ENCODE results near the gene GRIA1.

GRIA1 gene

DNA sequence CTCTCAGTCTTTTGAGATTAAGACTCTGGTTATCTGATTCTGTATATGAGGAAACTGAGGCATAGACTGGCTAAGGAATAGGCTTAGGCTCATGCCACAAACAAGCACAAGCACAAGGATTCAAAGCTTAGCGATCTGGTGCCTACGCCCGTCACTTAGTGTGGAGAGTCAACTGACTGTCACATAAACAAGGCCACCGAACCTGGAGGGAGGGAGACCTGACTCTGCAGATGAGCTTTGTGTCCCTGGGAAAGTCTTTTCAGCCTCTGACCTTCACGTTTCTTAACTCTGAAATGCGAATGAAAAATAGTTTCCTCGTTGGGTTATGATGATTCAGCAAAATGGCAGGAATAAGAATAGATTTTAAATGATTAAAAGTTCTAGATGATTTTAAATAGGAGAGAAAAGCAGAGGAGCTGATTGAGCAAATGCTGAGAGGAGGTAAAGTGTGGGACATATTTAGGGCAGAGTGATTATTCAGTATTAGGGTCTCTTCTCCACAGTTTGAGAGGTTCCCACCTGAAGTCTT lies 135.4 kb downstream of the GRIA1 start:
- no peaks in the 10 kb centered on the region for H3K36me3 Mint-ChIP-seq (ENCODE audit: low read depth)
- H3K27ac Mint-ChIP-seq = no peak overlapping the region
- H3K4me3 Mint-ChIP-seq = no peak overlapping the region
- no peaks in the 10 kb centered on the region for H3K27me3 Mint-ChIP-seq (ENCODE audit: low read depth)
- H3K4me1 Mint-ChIP-seq (ENCODE audit: low read depth) = no peaks in the 10 kb centered on the region
- no peaks in the 10 kb centered on the region for H3K9me3 Mint-ChIP-seq

DNA sequence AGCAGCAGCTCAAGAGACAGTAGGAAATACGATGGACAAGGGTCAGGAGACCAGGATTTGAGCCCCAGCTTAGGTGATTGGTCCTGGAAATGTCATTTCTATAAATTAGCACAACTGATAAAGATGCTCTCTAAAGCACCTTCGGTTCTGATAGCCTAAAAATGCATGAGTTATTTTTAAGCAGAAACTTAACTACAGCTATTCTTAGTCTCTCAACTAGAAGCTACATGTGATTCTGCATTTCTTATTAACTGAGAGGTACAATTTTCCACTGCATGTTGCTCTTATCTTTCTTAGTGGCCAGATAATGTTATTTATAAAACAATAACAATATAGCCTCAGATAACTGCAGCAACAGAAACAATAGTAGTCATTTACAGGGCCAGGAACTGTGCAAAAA lies 136.4 kb downstream of the GRIA1 start:
- Mint-ChIP-seq H3K36me3 (ENCODE audit: low read depth) (no peaks in the 10 kb centered on the region), H3K27ac (no peak overlapping the region), H3K4me1 (ENCODE audit: low read depth) (no peaks in the 10 kb centered on the region), H3K4me3 (no peak overlapping the region), H3K27me3 (ENCODE audit: low read depth) (no peaks in the 10 kb centered on the region), H3K9me3 (no peaks in the 10 kb centered on the region)

DNA sequence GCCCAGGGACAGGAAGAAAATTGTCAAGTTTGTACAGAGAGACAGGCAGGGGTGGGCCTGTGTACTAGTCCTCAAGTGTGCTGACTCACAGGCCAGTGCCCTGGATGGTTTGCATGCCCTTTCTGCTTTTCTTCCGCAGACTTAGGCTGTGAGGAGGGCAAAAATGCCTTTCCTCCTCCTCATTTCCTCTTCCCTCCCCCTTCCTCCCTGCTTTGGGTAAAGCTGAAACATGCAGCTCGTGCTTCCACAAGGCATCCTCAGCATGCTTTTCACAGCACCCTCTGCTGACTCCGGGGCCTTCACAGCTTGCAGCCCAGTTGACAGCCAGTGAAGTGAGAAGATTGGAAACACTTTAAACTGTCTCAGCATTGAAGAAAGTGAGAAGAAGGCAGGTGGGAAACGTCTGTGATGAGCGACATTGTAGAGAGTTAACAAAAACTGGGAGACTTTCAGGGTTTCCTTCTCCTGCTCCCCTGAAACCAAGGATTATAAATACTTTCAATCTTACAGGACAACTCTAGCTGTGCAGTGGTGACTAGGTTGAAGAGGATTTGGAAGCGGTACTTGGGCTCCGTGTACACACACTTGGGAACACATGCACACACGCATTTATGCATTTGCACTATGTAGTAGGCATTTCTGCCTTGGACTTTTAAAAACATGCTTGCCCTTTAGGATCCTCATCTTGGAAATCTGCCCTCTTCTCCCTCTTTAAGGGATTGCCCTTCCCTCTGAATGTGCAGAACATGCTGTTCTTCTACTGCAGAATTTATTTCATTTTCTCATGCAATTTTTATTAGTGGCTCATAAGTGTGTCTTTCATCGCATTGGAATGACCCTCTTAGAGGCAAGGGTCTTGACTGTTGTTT lies 138.8 kb downstream of the GRIA1 start:
- Mint-ChIP-seq H3K36me3 (ENCODE audit: low read depth) (no peaks in the 10 kb centered on the region), H3K4me3 (no peak overlapping the region), H3K27ac (no peak overlapping the region), H3K27me3 (ENCODE audit: low read depth) (no peaks in the 10 kb centered on the region), H3K9me3 (no peaks in the 10 kb centered on the region), H3K4me1 (ENCODE audit: low read depth) (no peaks in the 10 kb centered on the region)

DNA sequence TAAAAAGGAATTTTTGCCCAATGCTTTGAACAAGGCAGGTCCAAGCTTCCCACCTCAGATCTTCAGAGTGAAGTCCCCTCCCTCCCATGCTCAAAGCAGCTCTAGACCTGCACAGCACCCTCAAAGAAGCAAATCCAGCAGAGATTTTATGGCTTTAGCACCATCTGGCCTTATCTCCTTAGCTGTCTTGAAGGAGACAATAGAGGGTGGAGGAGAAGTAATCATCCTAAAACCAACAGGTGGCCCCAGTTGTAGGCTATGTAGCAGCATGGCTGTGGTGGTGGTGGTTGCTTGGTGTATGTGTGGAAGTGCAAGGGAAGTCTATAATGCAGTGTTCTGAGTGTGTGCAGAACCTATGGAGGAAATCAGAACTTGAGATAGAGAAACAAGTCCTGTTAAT lies 140.1 kb downstream of the GRIA1 start:
- Mint-ChIP-seq H3K4me1 (ENCODE audit: low read depth) (no peaks in the 10 kb centered on the region), H3K9me3 (no peaks in the 10 kb centered on the region), H3K27ac (no peak overlapping the region), H3K27me3 (ENCODE audit: low read depth) (no peaks in the 10 kb centered on the region), H3K4me3 (no peak overlapping the region), H3K36me3 (ENCODE audit: low read depth) (no peaks in the 10 kb centered on the region)

DNA sequence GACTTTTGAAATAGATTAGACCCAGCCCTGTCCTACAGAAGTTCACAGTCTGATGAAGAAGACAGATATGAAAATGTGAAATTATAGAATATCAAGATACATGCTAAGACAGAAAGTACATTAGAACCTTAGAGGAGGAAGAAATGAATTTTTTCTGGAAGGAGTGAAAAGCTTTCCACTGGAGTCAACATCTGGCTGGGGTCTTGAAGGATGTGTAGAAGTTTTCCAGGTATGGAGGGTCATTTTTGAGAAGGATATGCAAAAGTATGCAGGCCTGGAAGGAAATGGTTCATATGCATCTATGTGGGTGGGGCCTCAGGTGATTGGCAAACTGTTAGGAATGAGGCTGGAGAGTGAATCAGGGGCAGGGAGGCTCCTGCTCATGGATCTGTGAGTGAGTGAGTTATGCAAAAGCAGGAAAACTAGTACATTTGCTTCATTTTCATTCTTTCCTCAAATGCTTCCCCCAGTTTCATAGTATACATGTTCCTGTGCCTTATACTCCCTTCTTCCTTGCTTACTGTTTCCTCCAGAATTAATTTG lies 142.3 kb downstream of the GRIA1 start:
- H3K27ac Mint-ChIP-seq = no peak overlapping the region
- H3K4me1 Mint-ChIP-seq (ENCODE audit: low read depth) = no peaks in the 10 kb centered on the region
- H3K27me3 Mint-ChIP-seq (ENCODE audit: low read depth) = no peaks in the 10 kb centered on the region
- H3K36me3 Mint-ChIP-seq (ENCODE audit: low read depth) = no peaks in the 10 kb centered on the region
- no peaks in the 10 kb centered on the region for H3K9me3 Mint-ChIP-seq
- H3K4me3 Mint-ChIP-seq = no peak overlapping the region

DNA sequence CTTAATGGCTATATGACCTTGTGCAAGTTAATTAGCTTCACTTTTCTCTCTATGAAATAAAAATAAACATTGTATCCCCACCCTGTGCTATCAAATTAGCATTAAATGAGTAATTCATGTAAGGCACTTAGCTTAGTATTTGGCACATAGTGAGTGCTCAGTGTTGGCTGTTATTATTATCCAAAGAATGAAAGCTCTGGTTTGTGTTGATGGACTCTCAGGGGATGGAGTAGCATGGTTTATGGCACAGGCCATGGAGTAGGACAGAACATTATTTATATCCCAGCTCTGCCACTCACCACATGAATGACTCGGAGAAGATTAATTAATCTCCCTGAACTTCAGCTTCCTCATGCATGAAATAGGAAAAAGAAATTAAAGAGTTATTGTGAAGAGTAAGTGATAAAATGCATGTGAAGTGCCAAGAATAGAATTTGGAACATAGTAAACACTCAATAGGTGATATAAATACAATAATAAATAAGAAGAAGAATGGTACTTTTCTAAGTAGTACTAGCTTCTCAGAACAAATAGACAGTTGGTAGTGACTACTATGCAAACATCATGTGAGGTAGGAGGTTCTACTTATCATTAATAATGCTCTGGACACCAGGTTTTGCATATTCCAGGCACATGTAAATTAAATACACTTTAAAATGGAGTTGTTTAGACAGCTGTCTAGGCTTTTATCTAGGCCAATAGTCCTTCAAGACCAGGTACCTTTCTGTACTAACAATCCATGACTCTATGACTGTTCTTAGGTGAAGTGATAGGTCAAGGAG lies 146.4 kb downstream of the GRIA1 start:
- no peaks in the 10 kb centered on the region for H3K4me1 Mint-ChIP-seq (ENCODE audit: low read depth)
- no peaks in the 10 kb centered on the region for H3K27me3 Mint-ChIP-seq (ENCODE audit: low read depth)
- no peaks in the 10 kb centered on the region for H3K36me3 Mint-ChIP-seq (ENCODE audit: low read depth)
- H3K9me3 Mint-ChIP-seq = no peaks in the 10 kb centered on the region
- H3K4me3 Mint-ChIP-seq = no peak overlapping the region
- no peak overlapping the region for H3K27ac Mint-ChIP-seq

DNA sequence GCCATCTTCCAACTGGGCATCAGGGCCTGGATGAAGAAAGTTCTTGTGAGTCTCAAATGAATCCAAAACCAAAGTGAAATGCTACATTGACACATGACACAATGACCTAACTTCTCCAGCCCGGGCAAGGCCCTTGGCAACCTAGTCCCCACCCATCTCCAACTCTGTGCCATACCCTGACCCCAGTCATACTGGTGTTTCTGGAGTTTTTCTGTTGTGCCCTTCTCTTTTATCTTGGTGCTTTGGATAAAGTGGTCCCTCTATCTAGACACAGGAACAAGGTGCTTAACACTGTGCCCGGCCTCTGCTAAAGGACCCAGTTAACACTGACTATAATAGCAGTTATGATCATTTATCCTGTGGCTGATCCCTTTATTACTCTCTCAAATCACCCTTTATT lies 149.8 kb downstream of the GRIA1 start:
- no peaks in the 10 kb centered on the region for H3K4me1 Mint-ChIP-seq (ENCODE audit: low read depth)
- H3K36me3 Mint-ChIP-seq (ENCODE audit: low read depth) = no peaks in the 10 kb centered on the region
- H3K4me3 Mint-ChIP-seq = no peak overlapping the region
- H3K27me3 Mint-ChIP-seq (ENCODE audit: low read depth) = no peaks in the 10 kb centered on the region
- H3K27ac Mint-ChIP-seq = no peak overlapping the region
- no peaks in the 10 kb centered on the region for H3K9me3 Mint-ChIP-seq

DNA sequence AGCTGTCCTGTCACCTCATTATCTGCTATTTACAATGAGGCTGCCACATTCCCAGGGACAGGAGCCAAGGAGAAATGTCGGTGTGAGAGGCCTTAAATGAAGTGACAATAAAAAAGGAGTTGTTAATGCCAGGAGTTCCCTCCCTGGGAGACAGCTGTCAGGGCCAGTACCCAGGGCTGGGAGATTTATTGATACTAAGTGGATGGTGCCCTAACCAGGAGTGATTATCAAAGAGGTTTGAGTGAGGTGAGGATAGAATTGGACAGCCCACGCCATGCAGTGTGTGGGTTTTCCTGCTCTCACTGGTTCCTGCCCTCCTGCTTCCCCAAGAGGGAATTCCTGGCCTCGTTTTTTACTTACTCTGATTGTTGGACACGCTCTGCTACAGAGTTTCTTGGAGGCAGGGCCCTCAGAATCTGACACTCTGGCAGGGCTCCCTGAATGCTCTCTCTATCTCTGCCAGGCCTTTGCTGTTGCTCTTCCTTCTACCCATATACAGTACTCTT lies 150.8 kb downstream of the GRIA1 start:
- Mint-ChIP-seq H3K4me3 (no peak overlapping the region), H3K9me3 (no peaks in the 10 kb centered on the region), H3K27ac (no peak overlapping the region), H3K36me3 (ENCODE audit: low read depth) (no peaks in the 10 kb centered on the region), H3K27me3 (ENCODE audit: low read depth) (no peaks in the 10 kb centered on the region), H3K4me1 (ENCODE audit: low read depth) (no peaks in the 10 kb centered on the region)

DNA sequence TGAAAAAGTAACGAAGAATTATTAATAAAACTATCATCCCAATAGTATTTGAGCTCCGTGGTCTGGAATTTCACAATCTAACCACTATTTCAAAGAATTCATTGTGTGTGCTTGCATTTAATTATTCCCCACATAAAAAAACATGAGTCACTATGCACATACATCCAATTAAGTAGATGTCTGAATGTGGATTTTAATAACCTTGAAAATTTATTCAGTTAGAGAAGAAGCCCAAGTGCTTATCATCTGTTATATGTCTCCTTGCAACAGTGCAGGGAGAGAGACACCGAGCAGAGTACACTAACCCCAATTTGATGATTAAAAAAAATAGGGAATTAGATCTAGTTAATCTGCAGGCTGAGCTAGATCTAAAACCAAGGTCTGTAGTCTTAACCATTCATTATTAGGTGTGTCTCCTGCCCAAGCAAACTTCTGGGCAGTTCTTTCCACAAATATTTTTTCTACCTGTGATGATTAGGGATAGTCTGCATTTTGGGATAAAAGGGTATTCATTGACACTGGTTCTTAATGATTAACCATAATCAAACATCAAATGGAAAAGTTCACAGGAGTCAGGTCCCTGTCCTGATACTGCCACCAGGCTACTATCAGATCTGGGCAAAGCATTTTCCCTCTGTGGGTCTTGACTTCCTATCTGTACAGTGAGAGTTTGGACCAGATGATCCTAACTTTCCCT lies 164.2 kb downstream of the GRIA1 start:
- H3K9me3 Mint-ChIP-seq = no peaks in the 10 kb centered on the region

DNA sequence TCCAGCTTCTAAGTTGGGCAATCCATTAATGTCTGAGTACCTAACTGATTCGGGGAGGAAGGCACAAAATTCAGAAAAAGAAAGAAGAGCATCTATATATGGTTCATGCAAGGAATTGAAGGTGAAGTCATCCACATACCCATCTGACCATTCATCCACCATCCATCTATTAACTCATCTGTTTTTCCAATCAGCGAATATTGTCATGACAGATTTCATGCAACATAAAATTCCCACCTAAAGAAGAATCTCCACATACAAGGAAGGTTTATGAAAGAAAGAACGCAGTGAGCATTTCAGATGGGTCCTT lies 164.7 kb downstream of the GRIA1 start:
- Mint-ChIP-seq H3K4me3 (no peak overlapping the region), H3K27me3 (ENCODE audit: low read depth) (no peaks in the 10 kb centered on the region), H3K9me3 (no peaks in the 10 kb centered on the region)

More for the DNA sequence above, 164.2 kb downstream of the GRIA1 start:
- no peaks in the 10 kb centered on the region for H3K36me3 Mint-ChIP-seq (ENCODE audit: low read depth)
- no peak overlapping the region for H3K4me3 Mint-ChIP-seq
- no peaks in the 10 kb centered on the region for H3K27me3 Mint-ChIP-seq (ENCODE audit: low read depth)
- H3K4me1 Mint-ChIP-seq (ENCODE audit: low read depth) = no peaks in the 10 kb centered on the region
- no peak overlapping the region for H3K27ac Mint-ChIP-seq

DNA sequence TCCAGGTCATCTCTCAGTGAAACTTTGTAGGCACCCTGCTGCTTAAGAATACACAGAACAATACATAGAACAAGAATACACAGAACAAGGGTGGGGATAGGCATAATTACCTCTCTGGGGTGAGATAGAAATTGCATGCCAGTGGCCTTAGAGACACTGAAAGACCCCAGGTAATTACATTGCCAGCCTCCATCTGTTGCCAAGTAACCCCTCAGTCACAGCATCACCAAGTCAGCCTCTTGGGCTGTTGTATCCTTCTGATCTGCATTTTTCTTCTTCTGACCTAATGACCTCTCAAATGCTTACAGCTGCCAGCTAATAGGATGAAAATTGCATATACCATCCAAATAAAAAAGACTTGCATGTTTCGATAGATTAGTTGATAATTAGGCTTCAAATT lies 167.7 kb downstream of the GRIA1 start:
- Mint-ChIP-seq H3K4me3 (no peak overlapping the region), H3K9me3 (no peaks in the 10 kb centered on the region), H3K27me3 (ENCODE audit: low read depth) (no peaks in the 10 kb centered on the region), H3K4me1 (ENCODE audit: low read depth) (no peaks in the 10 kb centered on the region), H3K36me3 (ENCODE audit: low read depth) (no peaks in the 10 kb centered on the region), H3K27ac (no peak overlapping the region)

More for the DNA sequence above, 164.7 kb downstream of the GRIA1 start:
- H3K27ac Mint-ChIP-seq = no peak overlapping the region
- H3K4me1 Mint-ChIP-seq (ENCODE audit: low read depth) = no peaks in the 10 kb centered on the region
- no peaks in the 10 kb centered on the region for H3K36me3 Mint-ChIP-seq (ENCODE audit: low read depth)

DNA sequence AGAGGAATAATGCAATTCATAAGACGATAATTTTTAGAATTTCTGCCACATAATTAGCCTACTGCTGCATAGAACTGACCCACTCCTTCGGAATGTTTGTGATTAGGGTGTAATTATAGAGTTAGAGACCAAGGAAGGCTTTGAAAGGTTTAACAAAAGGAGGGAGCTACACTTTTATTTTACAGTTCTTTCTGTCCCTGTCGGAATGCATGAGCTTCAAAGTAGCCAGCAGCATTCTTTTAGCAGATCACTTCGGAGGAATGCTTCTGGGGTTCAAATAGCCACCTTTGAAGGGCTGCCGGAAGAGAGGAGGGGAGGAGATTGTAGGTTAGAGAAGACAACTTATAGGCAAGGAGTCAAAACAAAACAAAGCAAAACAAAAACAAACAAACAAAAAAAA lies 168.1 kb downstream of the GRIA1 start:
- Mint-ChIP-seq H3K4me3 (no peak overlapping the region), H3K9me3 (no peaks in the 10 kb centered on the region), H3K4me1 (ENCODE audit: low read depth) (no peaks in the 10 kb centered on the region), H3K36me3 (ENCODE audit: low read depth) (no peaks in the 10 kb centered on the region), H3K27me3 (ENCODE audit: low read depth) (no peaks in the 10 kb centered on the region), H3K27ac (no peak overlapping the region)

DNA sequence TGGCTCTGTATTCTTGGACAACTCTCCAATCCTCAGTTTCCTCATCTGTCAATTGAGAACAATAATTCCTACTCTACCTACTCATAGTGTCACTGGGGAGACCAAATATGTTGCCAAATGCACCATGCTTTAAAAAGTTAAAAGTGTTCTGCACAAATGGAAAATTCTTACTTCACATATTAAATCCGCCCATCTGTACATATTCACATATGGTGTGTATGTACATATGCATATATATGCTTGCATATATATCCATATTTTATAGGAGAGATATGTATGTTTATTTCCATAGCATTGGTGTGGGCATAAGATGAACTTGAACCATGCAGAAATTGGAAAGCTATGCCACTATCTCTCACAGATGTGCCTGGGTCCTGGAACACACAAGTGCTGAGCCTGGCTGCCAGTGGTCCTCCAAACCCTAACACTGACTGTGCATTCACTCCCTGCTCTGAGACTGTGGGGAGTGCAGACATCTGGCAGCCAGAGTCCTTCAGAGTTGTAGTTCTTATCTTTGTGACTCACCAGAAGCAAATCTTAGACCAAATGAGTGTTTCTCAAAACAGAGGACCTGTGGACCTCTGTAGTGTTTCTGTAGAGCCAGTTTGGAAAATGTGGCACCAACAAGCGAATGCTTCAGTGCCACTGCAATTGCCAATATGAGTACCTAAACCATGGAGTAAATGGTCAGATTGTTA lies 168.7 kb downstream of the GRIA1 start:
- no peaks in the 10 kb centered on the region for H3K36me3 Mint-ChIP-seq (ENCODE audit: low read depth)
- H3K27me3 Mint-ChIP-seq (ENCODE audit: low read depth) = no peaks in the 10 kb centered on the region
- H3K27ac Mint-ChIP-seq = no peak overlapping the region
- no peak overlapping the region for H3K4me3 Mint-ChIP-seq
- H3K4me1 Mint-ChIP-seq (ENCODE audit: low read depth) = no peaks in the 10 kb centered on the region
- H3K9me3 Mint-ChIP-seq = no peaks in the 10 kb centered on the region

DNA sequence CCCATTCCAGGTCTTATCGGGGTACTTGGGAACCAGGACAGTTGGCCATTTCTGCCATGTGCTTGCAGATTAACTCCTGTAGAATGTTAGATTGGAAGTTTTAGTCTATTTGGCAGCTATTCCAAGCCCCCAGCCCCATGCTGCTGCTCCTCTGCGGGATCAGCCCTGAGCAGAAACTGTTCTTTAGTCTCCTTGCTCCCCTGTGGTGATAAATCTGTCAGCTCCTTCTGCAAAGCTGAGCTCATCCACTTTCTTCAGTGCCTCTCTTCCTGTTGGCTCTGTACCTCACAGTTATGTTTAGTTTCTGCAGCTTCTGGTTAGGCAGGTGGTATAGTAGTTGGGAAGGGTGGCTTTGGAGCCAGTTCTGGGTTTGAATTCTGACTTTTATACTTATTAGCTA lies 170.4 kb downstream of the GRIA1 start:
- no peaks in the 10 kb centered on the region for H3K36me3 Mint-ChIP-seq (ENCODE audit: low read depth)
- H3K27ac Mint-ChIP-seq = no peak overlapping the region
- H3K4me1 Mint-ChIP-seq (ENCODE audit: low read depth) = no peaks in the 10 kb centered on the region
- H3K9me3 Mint-ChIP-seq = no peaks in the 10 kb centered on the region
- no peaks in the 10 kb centered on the region for H3K27me3 Mint-ChIP-seq (ENCODE audit: low read depth)
- no peak overlapping the region for H3K4me3 Mint-ChIP-seq

Data from T-helper 1 cell treated with Interleukin-12 subunit alpha and Interleukin-12 subunit beta and Interleukin-4 antibody, amounts not matched to agents 30 μg/mL and 1 μg/mL, for 36 hours (primary cell).